Uterus (tissue), 4 donors: ENCODE results near the gene SMIM11. TPM values are rescaled to one million over a fixed set of nuclear protein-coding genes. Genes with fewer than 3 reads are reported as not detected.
"Not testable (repeated sequence)": the region's sequence is repeated elsewhere in the genome, so short reads cannot be mapped to it uniquely, and the experiment has no call there.

Experiments used
- DNase-seq, 2 donors: peaks; one replicate each; pipeline ENCODE4 v3.0.0-alpha.2; 2019 to 2020
- H3K27ac ChIP-seq, 2 donors: fragments of 200-600 bp; sonication (generic); 1 replicate in 1 of 2; 2 replicates in 1 of 2; pipeline ENCODE4 v1.5.1; 2016 to 2018
- H3K27me3 ChIP-seq, 2 donors: fragments of 200-600 bp; sonication (generic); one replicate each; pipeline ENCODE4 v1.5.1; 2018 to 2019; ENCODE audit warnings: control low read depth in 1 of 2
- H3K36me3 ChIP-seq, 2 donors: fragments of 200-600 bp; sonication (generic); one replicate each; pipeline ENCODE4 v1.5.1; 2019; ENCODE audit warnings: control low read depth in 1 of 2
- H3K4me1 ChIP-seq, 2 donors: fragments of 200-600 bp; sonication (generic); one replicate each; pipeline ENCODE4 v1.5.1; 2018 to 2019; ENCODE audit warnings: control low read depth in 1 of 2
- H3K4me3 ChIP-seq, 2 donors: fragments of 200-600 bp; sonication (generic); 1 replicate in 1 of 2; 2 replicates in 1 of 2; pipeline ENCODE4 v1.5.1; 2018 to 2019; ENCODE audit warnings: mild to moderate bottlenecking in 1 of 2
- H3K9me3 ChIP-seq, 2 donors: fragments of 200-600 bp; sonication (generic); one replicate each; pipeline ENCODE4 v1.5.1; 2019; ENCODE audit warnings: control low read depth in 1 of 2
- intact Hi-C: fragments of 100-400 bp; cut with DNase I; formaldehyde crosslinking; loops from one replicate; pipeline ENCODE4 v1.15.1; 2023; ENCODE audit warnings: low total_unique reads
- total RNA-seq, 4 donors: library from RNA; depleted of rRNA in 3 of 4; stranded (reverse); fragments of >200 nt in 3 of 4; gene quantifications; one replicate each; pipeline versions ENCODE4 v1.1.0 to v1.2.4, GENCODE V29; 2014 to 2023
- donor health status: DM: yes; HTN: yes; CAD: no.

SMIM11 gene
- total RNA-seq, 4 donors from 2014 or later = 8.2 to 16.0 (median 12.3) TPM; not detected in 1

- H3K4me1 ChIP-seq, H3K27me3 ChIP-seq, H3K4me3 ChIP-seq, H3K36me3 ChIP-seq, intact Hi-C loops, H3K27ac ChIP-seq, DNase-seq, H3K9me3 ChIP-seq: not testable (repeated sequence)
Measured at GRCh38 chr21:34404742-34405141, 29.4 kb downstream of the SMIM11 start.

GRCh38 chr21:34405686-34406085, 30.4 kb downstream of the SMIM11 start:
- DNase-seq, H3K4me1 ChIP-seq, H3K36me3 ChIP-seq, H3K27ac ChIP-seq, H3K4me3 ChIP-seq, H3K9me3 ChIP-seq, intact Hi-C loops, H3K27me3 ChIP-seq: not testable (repeated sequence)

GRCh38 chr21:34406102-34406501, 30.8 kb downstream of the SMIM11 start:
- H3K27me3 ChIP-seq, H3K27ac ChIP-seq, H3K4me3 ChIP-seq, intact Hi-C loops, H3K4me1 ChIP-seq, H3K36me3 ChIP-seq, DNase-seq, H3K9me3 ChIP-seq: not testable (repeated sequence)

GRCh38 chr21:34406676-34407075, 31.4 kb downstream of the SMIM11 start:
- H3K36me3 ChIP-seq, DNase-seq, H3K27ac ChIP-seq, H3K27me3 ChIP-seq, H3K9me3 ChIP-seq, intact Hi-C loops, H3K4me1 ChIP-seq, H3K4me3 ChIP-seq: not testable (repeated sequence)

GRCh38 chr21:34407294-34407693, 32.0 kb downstream of the SMIM11 start:
- H3K9me3 ChIP-seq, H3K36me3 ChIP-seq, H3K27me3 ChIP-seq, H3K4me1 ChIP-seq, intact Hi-C loops, H3K27ac ChIP-seq, H3K4me3 ChIP-seq, DNase-seq: not testable (repeated sequence)

GRCh38 chr21:34417448-34418077, 42.3 kb downstream of the SMIM11 start:
- H3K4me3 ChIP-seq, intact Hi-C loops, H3K27ac ChIP-seq, H3K36me3 ChIP-seq, H3K9me3 ChIP-seq, H3K4me1 ChIP-seq, H3K27me3 ChIP-seq, DNase-seq: not testable (repeated sequence)

GRCh38 chr21:34423805-34424204, 48.5 kb downstream of the SMIM11 start, which contains the start of gene SMIM34:
TSS of gene SMIM34 (minus strand) at chr21:34423951. CDS start at chr21:34423839, 112 bp downstream.
- H3K27ac ChIP-seq, H3K9me3 ChIP-seq, H3K27me3 ChIP-seq, DNase-seq, H3K36me3 ChIP-seq, H3K4me1 ChIP-seq, intact Hi-C loops, H3K4me3 ChIP-seq: not testable (repeated sequence)

- DNase-seq, H3K36me3 ChIP-seq, H3K27ac ChIP-seq, H3K4me3 ChIP-seq, H3K4me1 ChIP-seq, intact Hi-C loops, H3K27me3 ChIP-seq, H3K9me3 ChIP-seq: not testable (repeated sequence)
Measured at GRCh38 chr21:34427339-34427738, 52.0 kb downstream of the SMIM11 start.

GRCh38 chr21:34428441-34428840, 53.1 kb downstream of the SMIM11 start:
- H3K4me3 ChIP-seq, DNase-seq, H3K36me3 ChIP-seq, H3K9me3 ChIP-seq, H3K27ac ChIP-seq, H3K4me1 ChIP-seq, intact Hi-C loops, H3K27me3 ChIP-seq: not testable (repeated sequence)

GRCh38 chr21:34429710-34430109, 54.4 kb downstream of the SMIM11 start:
- DNase-seq, H3K4me1 ChIP-seq, H3K27ac ChIP-seq, H3K36me3 ChIP-seq, H3K4me3 ChIP-seq, H3K9me3 ChIP-seq, intact Hi-C loops, H3K27me3 ChIP-seq: not testable (repeated sequence)

Other genes with a start within 250 kb of the SMIM11 start
- under 1 TPM in 1 of 4 donors, not detected in 3; 0.85 TPM for gene KCNE2, start 11.5 kb upstream of the SMIM11 start, total RNA-seq
- gene SMIM34, start 48.4 kb downstream of the SMIM11 start, total RNA-seq = under 1 TPM in 1 of 4 donors, not detected in 3; 0.35 TPM
- 1 to 10 TPM in 2 of 4 donors, under 1 TPM in 1, not detected in 1; 0.98 to 2.1 (median 1.0) TPM for gene KCNE1, start 136.7 kb downstream of the SMIM11 start, total RNA-seq
- 10 to 100 TPM; 12.4 to 22.5 (median 16.5) TPM for gene RCAN1, start 239.6 kb downstream of the SMIM11 start, total RNA-seq